Epithelial cell of proximal tubule (primary cell): Measurements from ENCODE around the gene PLCH2. TPM values are rescaled to one million over a fixed set of nuclear protein-coding genes. Genes with fewer than 3 reads are reported as not detected.
A peak's percentile ranks its signal among the peaks of the same experiment; 100 is the strongest.

Experiments used
- DNase-seq: peaks from one replicate; pipeline ENCODE4 v3.0.0-alpha.2; 2011; ENCODE audit warnings: low read depth
- H3K4me3 ChIP-seq: 2 replicates; pipeline ENCODE4 v1.5.1; 2011; ENCODE audit warnings: low read depth, mild to moderate bottlenecking, low read length
- CTCF ChIP-seq: conservative IDR thresholded peaks from 2 replicates; pipeline ENCODE4 v1.5.1; 2012; ENCODE audit warnings: low read depth, mild to moderate bottlenecking, low read length
- total RNA-seq: library from RNA; depleted of rRNA; stranded (reverse); fragments of >200 nt; gene quantifications from 2 replicates; pipeline ENCODE4 v1.2.3, GENCODE V29; 2015

Gene PLCH2
- total RNA-seq, 1 donor from 2014 or later = 0.12 TPM

GRCh38 chr1:2526824-2527555 lies 50.9 kb downstream of the PLCH2 start:
- no peak for TF ChIP-seq CTCF
- H3K4me3 ChIP-seq = peak overlapping the region; percentile 97
- DNase-seq = no peak

GRCh38 chr1:2527556-2527860 lies 51.4 kb downstream of the PLCH2 start:
- no peak for TF ChIP-seq CTCF
- DNase-seq = no peak
- H3K4me3 ChIP-seq = no peak overlapping the region

DNA sequence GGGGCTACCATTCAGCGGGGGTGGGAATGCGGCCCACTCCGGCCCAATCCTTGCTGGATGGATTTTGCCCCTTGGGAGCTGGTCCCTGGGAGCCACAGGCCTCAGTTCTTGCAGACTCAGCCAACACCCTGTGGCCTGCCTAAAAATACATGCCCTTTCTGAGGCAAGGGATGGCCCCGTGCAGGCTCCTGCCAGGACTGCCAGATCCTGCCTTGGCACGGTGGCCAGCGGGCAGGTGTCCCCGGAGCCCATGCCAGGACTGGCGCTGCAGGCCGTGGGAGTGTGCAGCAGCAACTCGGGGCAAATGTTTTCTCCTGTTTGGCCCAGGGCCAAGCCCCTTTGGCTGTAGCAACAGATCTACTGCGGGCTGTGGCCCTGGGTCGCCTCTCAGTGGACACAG lies 51.9 kb downstream of the PLCH2 start:
- TF ChIP-seq CTCF = no peak
- DNase-seq = no peak
- H3K4me3 ChIP-seq = no peak overlapping the region

DNA sequence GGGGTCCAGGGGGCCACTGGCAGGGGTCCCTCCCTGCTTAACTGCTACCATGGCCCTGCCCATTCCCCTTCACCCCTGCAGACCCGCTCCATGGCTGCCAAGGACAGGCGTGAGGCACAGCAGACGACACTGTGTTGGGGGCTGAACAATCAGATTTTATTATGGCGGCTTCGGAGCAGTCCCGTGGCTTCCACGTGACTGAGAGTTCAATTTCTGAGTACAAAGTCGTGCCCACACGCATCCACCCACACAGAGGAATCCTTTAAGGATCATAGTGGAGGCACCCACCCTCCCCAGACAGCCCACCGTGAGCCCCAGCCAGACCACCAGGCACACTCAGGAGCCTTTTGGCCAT lies 52.5 kb downstream of the PLCH2 start:
- no peak for TF ChIP-seq CTCF
- H3K4me3 ChIP-seq = no peak overlapping the region
- DNase-seq = no peak

- no peak for DNase-seq
- no peak for TF ChIP-seq CTCF
- no peak overlapping the region for H3K4me3 ChIP-seq
Observed at GRCh38 chr1:2528966-2529783, 53.1 kb downstream of the PLCH2 start.

DNA sequence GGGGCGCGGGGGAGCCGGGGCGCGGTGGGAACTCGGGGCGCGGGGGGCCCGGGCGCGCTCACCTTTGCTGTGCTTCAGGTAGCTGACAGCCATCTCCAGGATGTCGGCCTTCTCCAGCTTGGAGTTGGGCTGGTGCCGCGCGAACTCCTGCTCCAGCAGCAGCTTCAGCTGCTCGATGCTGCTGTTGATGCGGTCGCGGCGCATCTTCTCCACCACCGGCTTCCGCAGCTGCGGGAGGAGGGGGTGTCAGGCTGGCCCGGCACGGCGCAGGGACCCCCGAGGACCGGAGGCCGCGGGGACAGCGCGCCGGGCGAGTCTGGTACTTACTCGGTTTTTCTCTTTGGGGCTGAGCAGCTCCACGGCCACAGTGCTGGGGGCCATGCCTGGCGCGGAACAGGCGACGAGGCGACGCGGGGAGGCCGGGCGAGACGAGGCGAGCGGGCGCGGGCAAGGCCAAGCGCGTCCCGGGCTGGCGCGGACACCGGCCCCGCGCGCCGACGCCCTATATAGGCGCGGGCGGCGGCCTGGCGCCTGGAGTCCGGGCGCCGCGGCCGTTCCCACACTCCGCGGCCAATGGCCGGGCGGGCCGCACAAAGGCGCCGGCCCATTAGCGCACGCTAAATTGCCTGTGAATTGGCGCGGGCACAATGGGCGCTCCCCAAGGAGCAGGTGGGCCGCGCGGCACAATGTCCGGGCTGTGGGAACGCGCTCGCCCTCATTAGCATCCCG lies 53.9 kb downstream of the PLCH2 start, which contains the start of gene HES5:
HES5 (minus strand) TSS at position 480 of the 729 bp plus-strand sequence; CDS start at position 381, 99 bp downstream.
- no peak for TF ChIP-seq CTCF
- no peak for DNase-seq
- no peak within 1 kb of the TSS for H3K4me3 ChIP-seq
